Fibroblast of pulmonary artery (primary cell): Measurements from ENCODE around the gene TTLL13.
"Not testable (repeated sequence)": the region's sequence is repeated elsewhere in the genome, so short reads cannot be mapped to it uniquely, and the experiment has no call there.

ENCODE experiments used
- DNase-seq: peaks from one replicate; pipeline ENCODE4 v3.0.0-alpha.2; 2010; ENCODE audit warnings: low read depth
- H3K4me3 ChIP-seq: replicated peaks from 2 replicates; pipeline ENCODE4 v1.5.1; 2011; ENCODE audit warnings: low read depth, mild to moderate bottlenecking, control low read depth, low read length, moderate library complexity
- CTCF ChIP-seq: IDR thresholded peaks from 2 replicates; pipeline ENCODE4 v1.5.1; 2011; ENCODE audit warnings: mild to moderate bottlenecking, control low read depth, low read length, inconsistent platforms; ENCODE audit errors: missing control alignments

Gene TTLL13

GRCh38 chr15:90291679-90292356 is 42.5 kb downstream of the TTLL13 start:
- no peak for TF ChIP-seq CTCF
- DNase-seq = no peak

GRCh38 chr15:90293040-90293810 is 43.9 kb downstream of the TTLL13 start:
- peak; percentile 51 for DNase-seq
- H3K4me3 ChIP-seq = not testable (repeated sequence)
- peak; percentile 81 for TF ChIP-seq CTCF

More at GRCh38 chr15:90291679-90292356, 42.5 kb downstream of the TTLL13 start:
- no peak overlapping the region for H3K4me3 ChIP-seq

GRCh38 chr15:90294159-90294558 is 44.8 kb downstream of the TTLL13 start:
- TF ChIP-seq CTCF = no peak
- DNase-seq = no peak
- no peak overlapping the region for H3K4me3 ChIP-seq

- TF ChIP-seq CTCF = peak; percentile 20
- no peak for DNase-seq
- no peak overlapping the region for H3K4me3 ChIP-seq
Observed at GRCh38 chr15:90294601-90295269, 45.4 kb downstream of the TTLL13 start.

GRCh38 chr15:90295270-90295648 is 45.9 kb downstream of the TTLL13 start:
- TF ChIP-seq CTCF = no peak
- no peak overlapping the region for H3K4me3 ChIP-seq
- no peak for DNase-seq

- H3K4me3 ChIP-seq = not testable (repeated sequence)
- DNase-seq = peak; percentile 26
Observed at GRCh38 chr15:90296316-90296884, 47.0 kb downstream of the TTLL13 start.

- no peak for TF ChIP-seq CTCF
- H3K4me3 ChIP-seq = no peak overlapping the region
- no peak for DNase-seq
Observed at GRCh38 chr15:90297021-90297420, 47.7 kb downstream of the TTLL13 start.
